Measurements from ENCODE around the gene HERC4. TPM values are rescaled to one million over a fixed set of nuclear protein-coding genes. Genes with fewer than 3 reads are reported as not detected.

Gene HERC4
- total RNA-seq, 1 donor from 2014 or later, result 15.0 TPM

DNA sequence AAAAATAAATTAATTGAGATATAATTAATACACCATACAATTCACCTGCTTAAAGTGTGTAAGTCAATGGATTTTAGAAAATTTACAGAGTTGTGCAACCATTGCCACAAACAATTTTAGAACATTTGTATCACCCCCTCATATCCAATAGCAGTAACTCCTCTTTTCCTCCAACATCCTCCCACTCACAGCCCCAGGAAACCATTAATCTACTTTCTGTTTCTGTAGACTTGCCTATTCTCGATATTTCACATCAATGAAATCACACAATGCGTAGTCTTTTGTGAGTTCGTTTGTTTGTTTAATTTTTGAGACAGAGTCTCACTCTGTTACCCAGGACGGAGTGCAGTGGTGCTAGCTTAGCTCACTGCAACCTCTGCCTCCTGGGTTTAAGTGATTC is 13.7 kb upstream of the HERC4 start:
- intact Hi-C loops (cut with DNase I), result no loop called here
- TF ChIP-seq, protein P1, sequence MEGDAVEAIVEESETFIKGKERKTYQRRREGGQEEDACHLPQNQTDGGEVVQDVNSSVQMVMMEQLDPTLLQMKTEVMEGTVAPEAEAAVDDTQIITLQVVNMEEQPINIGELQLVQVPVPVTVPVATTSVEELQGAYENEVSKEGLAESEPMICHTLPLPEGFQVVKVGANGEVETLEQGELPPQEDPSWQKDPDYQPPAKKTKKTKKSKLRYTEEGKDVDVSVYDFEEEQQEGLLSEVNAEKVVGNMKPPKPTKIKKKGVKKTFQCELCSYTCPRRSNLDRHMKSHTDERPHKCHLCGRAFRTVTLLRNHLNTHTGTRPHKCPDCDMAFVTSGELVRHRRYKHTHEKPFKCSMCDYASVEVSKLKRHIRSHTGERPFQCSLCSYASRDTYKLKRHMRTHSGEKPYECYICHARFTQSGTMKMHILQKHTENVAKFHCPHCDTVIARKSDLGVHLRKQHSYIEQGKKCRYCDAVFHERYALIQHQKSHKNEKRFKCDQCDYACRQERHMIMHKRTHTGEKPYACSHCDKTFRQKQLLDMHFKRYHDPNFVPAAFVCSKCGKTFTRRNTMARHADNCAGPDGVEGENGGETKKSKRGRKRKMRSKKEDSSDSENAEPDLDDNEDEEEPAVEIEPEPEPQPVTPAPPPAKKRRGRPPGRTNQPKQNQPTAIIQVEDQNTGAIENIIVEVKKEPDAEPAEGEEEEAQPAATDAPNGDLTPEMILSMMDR (IDR thresholded peaks at IDR 0.05), result no peak
- Histone ChIP-seq H3K4me3 (no peak overlapping the region), H3K4me1 (no peaks in the 10 kb centered on the region), H3K9me3 (no peaks in the 10 kb centered on the region), H3K27me3 (no peaks in the 10 kb centered on the region), H3K27ac (no peak overlapping the region), H3K36me3 (no peaks in the 10 kb centered on the region)
- no peak for DNase-seq (ENCODE audit: low spot score in 2 of 2)

DNA sequence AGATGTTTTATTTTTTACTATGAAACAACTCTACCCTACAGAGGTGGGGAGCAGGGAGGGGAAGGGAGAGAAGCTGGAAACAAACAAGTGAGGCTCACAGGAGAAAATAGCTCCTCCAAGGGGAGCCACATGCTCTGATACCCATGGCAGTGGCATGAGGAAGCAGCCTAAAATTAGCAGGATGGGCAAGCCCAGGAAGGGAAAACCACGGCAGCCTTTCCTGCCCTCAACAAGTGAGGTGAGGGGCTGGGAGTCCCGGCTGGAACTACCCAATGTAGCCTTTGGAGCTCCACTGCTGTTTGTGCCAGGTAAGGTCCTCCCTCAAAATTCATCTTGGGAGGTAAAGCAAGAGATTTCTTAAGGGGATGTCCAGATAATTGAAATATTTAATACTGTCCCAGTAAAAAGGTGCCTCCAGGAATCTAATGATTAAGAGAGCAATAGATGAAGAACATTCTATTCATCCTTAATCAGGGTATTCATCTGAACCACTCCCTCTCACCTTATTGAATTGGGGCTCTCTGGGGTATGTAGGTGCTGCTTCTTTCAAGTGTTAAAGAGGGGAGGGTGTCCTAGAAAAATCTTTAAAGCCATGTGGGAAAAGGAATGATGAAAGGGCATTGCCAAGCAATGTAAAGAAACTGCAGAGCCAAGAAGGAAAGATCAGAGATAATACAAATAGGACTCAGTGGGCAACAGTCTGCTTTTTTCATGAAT is 12.8 kb upstream of the HERC4 start:
- TF ChIP-seq, protein P1 (IDR thresholded peaks at IDR 0.05), result no peak
- H3K27me3 ChIP-seq, result no peaks in the 10 kb centered on the region

DNA sequence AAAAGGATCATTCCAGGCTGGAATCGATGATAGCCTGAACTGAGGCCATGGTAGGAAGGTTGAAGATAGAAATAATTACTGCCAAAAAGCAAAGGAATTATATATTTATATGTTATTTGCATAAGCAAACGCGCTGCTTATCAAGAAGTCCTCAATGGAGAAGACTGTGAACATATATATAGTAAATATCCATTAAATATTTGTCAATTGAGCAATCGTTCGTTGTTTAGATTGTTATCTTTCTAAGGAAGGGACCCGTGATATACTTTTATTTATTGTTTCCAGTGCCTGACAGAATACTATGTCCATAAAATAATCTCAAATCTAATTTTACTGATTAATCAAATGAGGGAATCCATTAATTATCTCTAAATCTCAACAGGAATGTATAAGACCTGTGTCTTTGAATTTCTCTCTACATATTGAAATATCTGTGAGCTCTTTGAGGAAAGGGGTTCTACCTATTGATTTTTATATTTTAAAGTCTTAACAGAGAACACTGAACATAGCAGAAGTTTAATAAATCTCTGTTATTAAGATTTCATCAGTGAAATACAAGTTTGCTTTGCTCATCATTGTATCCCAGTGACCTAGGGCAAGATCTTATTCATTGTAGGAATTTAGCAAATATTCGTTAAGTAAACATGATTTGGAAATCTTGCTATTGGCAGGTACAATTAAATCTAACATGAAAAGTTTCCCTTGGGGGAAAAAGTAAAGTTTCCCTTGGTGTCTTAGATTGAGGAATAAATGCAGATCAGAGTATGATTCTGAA is 12.0 kb upstream of the HERC4 start:
- intact Hi-C loops (cut with DNase I), result no loop called here
- Histone ChIP-seq H3K36me3 (no peaks in the 10 kb centered on the region), H3K9me3 (no peaks in the 10 kb centered on the region), H3K27me3 (no peaks in the 10 kb centered on the region), H3K4me1 (no peaks in the 10 kb centered on the region), H3K4me3 (no peak overlapping the region), H3K27ac (no peak overlapping the region)
- TF ChIP-seq, protein P1 (IDR thresholded peaks at IDR 0.05), result no peak
- DNase-seq (ENCODE audit: low spot score in 2 of 2), result no peak

More for the DNA sequence above, 12.8 kb upstream of the HERC4 start:
- DNase-seq (ENCODE audit: low spot score in 2 of 2), result no peak
- Histone ChIP-seq H3K9me3 (no peaks in the 10 kb centered on the region), H3K4me3 (no peak overlapping the region), H3K4me1 (no peaks in the 10 kb centered on the region), H3K27ac (no peak overlapping the region), H3K36me3 (no peaks in the 10 kb centered on the region)
- intact Hi-C loops (cut with DNase I), result no loop called here

DNA sequence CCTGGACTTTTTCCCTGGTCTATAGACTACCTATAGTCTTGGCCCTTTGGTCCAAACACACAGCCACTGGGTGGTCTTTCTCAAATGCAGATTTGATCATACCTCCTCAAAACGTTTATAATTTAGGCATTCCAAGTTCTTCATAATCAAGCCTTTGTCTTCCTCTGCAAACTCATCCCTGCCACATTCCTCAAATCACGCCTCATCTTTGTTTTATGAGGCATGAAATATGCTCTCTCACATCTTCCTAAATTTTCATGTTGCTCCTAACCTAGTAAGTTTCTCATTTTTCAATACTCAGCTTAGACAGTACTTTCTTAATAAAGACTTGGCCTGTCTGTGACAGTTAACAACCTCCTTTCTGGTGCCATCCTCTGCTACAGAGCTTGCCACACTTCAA is 10.9 kb upstream of the HERC4 start:
- intact Hi-C loops (cut with DNase I), result no loop called here
- TF ChIP-seq, protein P1 (IDR thresholded peaks at IDR 0.05), result no peak
- DNase-seq (ENCODE audit: low spot score in 2 of 2), result no peak
- Histone ChIP-seq H3K27ac (no peak overlapping the region), H3K27me3 (no peaks in the 10 kb centered on the region), H3K4me1 (no peaks in the 10 kb centered on the region), H3K4me3 (no peak overlapping the region), H3K36me3 (no peaks in the 10 kb centered on the region), H3K9me3 (no peaks in the 10 kb centered on the region)

DNA sequence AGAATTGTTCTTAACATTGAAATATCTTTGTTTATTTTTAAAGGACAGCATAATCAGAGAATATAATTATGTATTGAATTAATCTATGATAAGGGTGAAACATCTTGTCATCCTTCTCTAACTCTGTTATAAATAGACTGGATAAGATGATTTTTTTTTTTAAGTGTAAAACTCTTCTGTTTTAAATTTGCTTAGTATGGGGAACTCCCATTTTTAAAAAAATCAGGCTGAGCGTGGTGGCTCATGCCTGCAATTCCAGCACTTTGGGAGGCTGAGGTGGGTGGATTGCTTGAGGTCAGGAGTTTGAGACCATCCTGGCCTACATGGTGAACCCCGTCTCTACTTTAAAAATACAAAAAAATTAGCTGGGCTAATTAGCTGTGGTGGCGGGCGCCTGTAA is 9.4 kb upstream of the HERC4 start:
- no peak overlapping the region for H3K27ac ChIP-seq
- no peak for DNase-seq (ENCODE audit: low spot score in 2 of 2)
- H3K27me3 ChIP-seq, result no peaks in the 10 kb centered on the region
- H3K36me3 ChIP-seq, result no peaks in the 10 kb centered on the region
- intact Hi-C loops (cut with DNase I), result no loop called here
- H3K9me3 ChIP-seq, result no peaks in the 10 kb centered on the region
- TF ChIP-seq, protein P1 (IDR thresholded peaks at IDR 0.05), result no peak
- H3K4me3 ChIP-seq, result no peak overlapping the region
- no peaks in the 10 kb centered on the region for H3K4me1 ChIP-seq
